Upper lobe of left lung (tissue), 6 donors: ENCODE data around the gene CLEC4G. TPM values are rescaled to one million over a fixed set of nuclear protein-coding genes. Genes with fewer than 3 reads are reported as not detected.
A peak's percentile ranks its signal among the peaks of the same experiment; 100 is the strongest.

Source experiments
- ATAC-seq, 2 donors: fragments of 200-7000 bp; cut with Tn5 transposase; one replicate each; pipeline ENCODE4 v1.9.1; 2022; ENCODE audit warnings: mild to moderate bottlenecking in 2 of 2, moderate library complexity in 2 of 2; ENCODE audit not compliant: low FRiP score in 2 of 2
- DNase-seq, 2 donors: peaks; one replicate each; pipeline ENCODE4 v3.0.0-alpha.2; 2019 to 2020
- H3K27ac ChIP-seq, 4 donors: fragments of 200-600 bp; sonication (generic); one replicate each; pipeline ENCODE4 v1.5.1; 2016 to 2019
- H3K27me3 ChIP-seq, 4 donors: fragments of 200-600 bp; sonication (generic); one replicate each; pipeline ENCODE4 v1.5.1; 2017 to 2019
- H3K36me3 ChIP-seq, 4 donors: fragments of 200-600 bp; sonication (generic); one replicate each; pipeline ENCODE4 v1.5.1; 2016 to 2019
- H3K4me1 ChIP-seq, 4 donors: fragments of 200-600 bp; sonication (generic); one replicate each; pipeline ENCODE4 v1.5.1; 2018 to 2019
- H3K4me3 ChIP-seq, 4 donors: fragments of 200-600 bp; sonication (generic); one replicate each; pipeline ENCODE4 v1.5.1; 2017 to 2019; ENCODE audit warnings: mild to moderate bottlenecking in 2 of 4, moderate library complexity in 1 of 4
- H3K9me3 ChIP-seq, 4 donors: fragments of 200-600 bp; sonication (generic); one replicate each; pipeline ENCODE4 v1.5.1; 2018 to 2019
- EP300 ChIP-seq, 4 donors: sonication (generic); formaldehyde crosslinking; IDR thresholded peaks; one replicate each; pipeline ENCODE4 v1.5.1; 2017; ENCODE audit warnings: antibody characterized with exemption in 4 of 4, control low read depth in 2 of 4
- POLR2A ChIP-seq, 4 donors: fragments of 450-650 bp; IDR thresholded peaks; one replicate each; pipeline ENCODE4 v1.5.1; 2016 to 2017; ENCODE audit warnings: antibody characterized with exemption in 4 of 4, mild to moderate bottlenecking in 2 of 4
- POLR2AphosphoS5 ChIP-seq, 2 donors: sonication (generic); formaldehyde crosslinking; IDR thresholded peaks; one replicate each; pipeline ENCODE4 v1.5.1; 2017; ENCODE audit warnings: antibody characterized with exemption in 2 of 2
- WGBS, 2 donors: methylation state at CpG; one replicate each; pipeline ENCODE4 v1.1.5; 2017 to 2018; 5-methylcytosine and 5-hydroxymethylcytosine counted together
- total RNA-seq, 6 donors: library from RNA; depleted of rRNA in 4 of 6; stranded (reverse); fragments of >200 nt in 4 of 6; gene quantifications; one replicate each; pipeline versions ENCODE4 v1.1.0 to v1.2.1, GENCODE V29; 2016 to 2021
- TF ChIP-seq, protein P1 (sequence below), 6 experiments: fragments of 450-650 bp in 4 of 6; fragments of 200-600 bp in 2 of 6; sonication (generic) in 2 of 6; IDR thresholded peaks; one replicate each; pipeline ENCODE4 v1.5.1; 2016 to 2019; ENCODE audit warnings: antibody characterized with exemption in 6 of 6
- donor health status: DM: no; HTN: no; CAD: no; lungs with moderate emphysema.
- donor health status: DM: no; HTN: yes; CAD: no; lungs with severe emphysema.

The CLEC4G gene
- total RNA-seq, 6 donors from 2014 or later = 0.40 to 2.5 (median 1.5) TPM; not detected in 2

GRCh38 chr19:7742991-7743390, 11.1 kb upstream of the CLEC4G start:
- no peak for DNase-seq
- H3K36me3 ChIP-seq = no peaks in the 10 kb centered on the region
- H3K4me1 ChIP-seq = no peaks in the 10 kb centered on the region
- 80 to 86% methylated on average over 11 of the region's 11 CpGs for WGBS, 2 donors
- H3K4me3 ChIP-seq = no peak overlapping the region
- TF ChIP-seq POLR2A (IDR thresholded peaks at IDR 0.05) = no peak
- TF ChIP-seq POLR2AphosphoS5 (IDR thresholded peaks at IDR 0.05) = no peak
- TF ChIP-seq, protein P1, sequence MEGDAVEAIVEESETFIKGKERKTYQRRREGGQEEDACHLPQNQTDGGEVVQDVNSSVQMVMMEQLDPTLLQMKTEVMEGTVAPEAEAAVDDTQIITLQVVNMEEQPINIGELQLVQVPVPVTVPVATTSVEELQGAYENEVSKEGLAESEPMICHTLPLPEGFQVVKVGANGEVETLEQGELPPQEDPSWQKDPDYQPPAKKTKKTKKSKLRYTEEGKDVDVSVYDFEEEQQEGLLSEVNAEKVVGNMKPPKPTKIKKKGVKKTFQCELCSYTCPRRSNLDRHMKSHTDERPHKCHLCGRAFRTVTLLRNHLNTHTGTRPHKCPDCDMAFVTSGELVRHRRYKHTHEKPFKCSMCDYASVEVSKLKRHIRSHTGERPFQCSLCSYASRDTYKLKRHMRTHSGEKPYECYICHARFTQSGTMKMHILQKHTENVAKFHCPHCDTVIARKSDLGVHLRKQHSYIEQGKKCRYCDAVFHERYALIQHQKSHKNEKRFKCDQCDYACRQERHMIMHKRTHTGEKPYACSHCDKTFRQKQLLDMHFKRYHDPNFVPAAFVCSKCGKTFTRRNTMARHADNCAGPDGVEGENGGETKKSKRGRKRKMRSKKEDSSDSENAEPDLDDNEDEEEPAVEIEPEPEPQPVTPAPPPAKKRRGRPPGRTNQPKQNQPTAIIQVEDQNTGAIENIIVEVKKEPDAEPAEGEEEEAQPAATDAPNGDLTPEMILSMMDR (IDR thresholded peaks at IDR 0.05) = no peak
- no peak for TF ChIP-seq EP300 (IDR thresholded peaks at IDR 0.05)
- no peaks in the 10 kb centered on the region for H3K9me3 ChIP-seq
- no peak for ATAC-seq
- H3K27ac ChIP-seq = no peak overlapping the region
- no peaks in the 10 kb centered on the region for H3K27me3 ChIP-seq

GRCh38 chr19:7742575-7742974, 10.7 kb upstream of the CLEC4G start:
- Histone ChIP-seq H3K27me3 (no peaks in the 10 kb centered on the region), H3K36me3 (no peaks in the 10 kb centered on the region), H3K4me1 (no peaks in the 10 kb centered on the region), H3K27ac (no peak overlapping the region), H3K4me3 (no peak overlapping the region), H3K9me3 (no peaks in the 10 kb centered on the region)
- DNase-seq = no peak
- 76 to 78% methylated on average over 2 of the region's 2 CpGs for WGBS, 2 donors
- TF ChIP-seq POLR2AphosphoS5 (IDR thresholded peaks at IDR 0.05) (no peak), EP300 (IDR thresholded peaks at IDR 0.05) (no peak), POLR2A (IDR thresholded peaks at IDR 0.05) (no peak)
- TF ChIP-seq, protein P1 (IDR thresholded peaks at IDR 0.05) = no peak
- no peak for ATAC-seq

GRCh38 chr19:7740682-7741054, 8.8 kb upstream of the CLEC4G start:
- TF ChIP-seq EP300 (IDR thresholded peaks at IDR 0.05) = no peak
- TF ChIP-seq, protein P1 (IDR thresholded peaks at IDR 0.05) = no peak
- no peak for TF ChIP-seq POLR2A (IDR thresholded peaks at IDR 0.05)
- no peak for TF ChIP-seq POLR2AphosphoS5 (IDR thresholded peaks at IDR 0.05)
- H3K4me3 ChIP-seq = no peak overlapping the region
- no peaks in the 10 kb centered on the region for H3K36me3 ChIP-seq
- no peak for DNase-seq
- H3K27ac ChIP-seq = peak overlapping the region in 1 of 4 donors; percentile 11
- H3K27me3 ChIP-seq = no peaks in the 10 kb centered on the region
- no peak for ATAC-seq
- no peaks in the 10 kb centered on the region for H3K4me1 ChIP-seq
- H3K9me3 ChIP-seq = no peaks in the 10 kb centered on the region
- 65 to 69% methylated on average over 6 of the region's 6 CpGs for WGBS, 2 donors

DNA sequence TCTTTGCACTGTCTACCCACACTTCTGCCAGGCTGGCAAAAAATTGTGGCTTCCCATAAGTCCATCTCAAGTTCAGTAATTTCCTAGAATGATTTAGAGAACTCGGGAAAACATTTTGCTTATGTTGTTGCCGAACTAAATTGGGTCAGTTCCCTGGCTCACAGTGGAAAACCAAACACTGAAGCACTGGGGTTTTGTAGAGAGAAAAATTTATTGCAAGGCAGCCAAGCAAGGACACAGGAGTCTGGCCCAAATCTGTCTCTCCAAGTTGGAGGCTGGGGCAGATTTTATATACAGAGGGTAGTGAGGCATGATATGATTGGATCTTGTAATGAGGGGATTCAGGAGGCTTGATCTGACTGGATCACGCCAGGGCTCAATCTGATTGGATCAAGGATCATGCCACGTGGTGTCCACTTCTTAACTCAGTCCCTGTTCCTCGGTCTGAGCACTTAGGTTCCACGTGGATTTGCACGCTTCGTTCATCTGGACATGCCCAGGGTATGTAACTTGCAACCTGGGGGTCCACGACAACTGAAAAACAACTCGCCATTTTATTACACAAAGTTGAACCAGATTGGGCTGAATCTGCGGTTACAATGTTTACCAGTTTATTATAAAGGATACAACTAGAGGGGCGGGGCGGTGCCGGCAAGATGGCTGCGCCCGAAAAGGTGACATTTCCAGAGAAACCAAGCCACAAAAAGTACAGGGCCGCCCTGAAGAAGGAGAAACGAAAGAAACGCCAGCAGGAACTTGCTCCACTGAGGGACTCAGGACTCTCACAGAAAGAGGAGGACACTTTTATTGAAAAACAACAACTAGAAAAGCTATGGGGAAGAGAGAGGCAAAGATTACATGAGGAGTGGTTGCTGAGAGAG, 8.1 kb upstream of the CLEC4G start:
- Histone ChIP-seq H3K4me1 (no peaks in the 10 kb centered on the region), H3K27me3 (no peaks in the 10 kb centered on the region), H3K36me3 (no peaks in the 10 kb centered on the region), H3K4me3 (no peak overlapping the region), H3K27ac (peak overlapping the region in 1 of 4 donors; percentile 11), H3K9me3 (no peaks in the 10 kb centered on the region)
- WGBS, 2 donors = 75 to 76% methylated on average over 19 of the region's 19 CpGs
- no peak for ATAC-seq
- TF ChIP-seq EP300 (IDR thresholded peaks at IDR 0.05) (no peak), POLR2A (IDR thresholded peaks at IDR 0.05) (no peak), POLR2AphosphoS5 (IDR thresholded peaks at IDR 0.05) (no peak)
- TF ChIP-seq, protein P1 (IDR thresholded peaks at IDR 0.05) = no peak
- DNase-seq = no peak
